Astrocyte (in vitro differentiated cells and primary cell): Measurements from ENCODE around the gene GDNF.

Experiments used
- CTCF ChIP-seq: IDR thresholded peaks from 2 replicates; pipeline ENCODE4 v1.5.1; 2011; ENCODE audit warnings: low read depth, mild to moderate bottlenecking, inconsistent platforms, low read length, moderate library complexity; ENCODE audit not compliant: insufficient read depth
- EZH2 ChIP-seq: IDR thresholded peaks from 2 replicates; pipeline ENCODE4 v1.6.1; 2012; ENCODE audit warnings: mild to moderate bottlenecking, low read length, inconsistent platforms; ENCODE audit not compliant: insufficient read depth

GRCh38 chr5:37876943-37877342 is 37.1 kb upstream of the GDNF start:
- TF ChIP-seq CTCF (no peak), EZH2 (no peak)
